COR-L47 (cell line): ENCODE measurements around the gene KCNMB2.

Source experiments
- DNase-seq: peaks from one replicate; lab custom pipeline; 2025; lab: John Stamatoyannopoulos, UW

KCNMB2 gene

GRCh38 chr3:178875157-178875556 is 338.9 kb downstream of the KCNMB2 start:
- no peak for DNase-seq

GRCh38 chr3:178875836-178876235 is 339.6 kb downstream of the KCNMB2 start:
- no peak for DNase-seq

- DNase-seq, result no peak
Observed at GRCh38 chr3:178880274-178880673, 344.0 kb downstream of the KCNMB2 start.
